SK-N-SH (cell line): ENCODE measurements around the gene TSPAN14.

Experiments
- CTCF ChIP-seq: fragments of 200-600 bp; sonication (generic); IDR thresholded peaks from 2 replicates; pipeline ENCODE4 v1.6.1; 2017; ENCODE audit warnings: antibody characterized with exemption, mild to moderate bottlenecking, moderate library complexity
- ELF1 ChIP-seq: IDR thresholded peaks from 2 replicates; pipeline ENCODE4 v1.4.0; 2012
- EP300 ChIP-seq, 2 experiments: IDR thresholded peaks; 2 replicates each; pipeline versions ENCODE4 v1.4.0 to v1.6.1; 2012; ENCODE audit warnings: borderline replicate concordance in 1 of 2, low read depth in 1 of 2, low read length in 1 of 2
- FOXM1 ChIP-seq: IDR thresholded peaks from 2 replicates; pipeline ENCODE4 v1.4.0; 2012; ENCODE audit warnings: low read depth, mild to moderate bottlenecking
- GABPA ChIP-seq: IDR thresholded peaks from 2 replicates; pipeline ENCODE4 v1.4.0; 2012; ENCODE audit warnings: low read depth, mild to moderate bottlenecking
- MXI1 ChIP-seq: IDR thresholded peaks from 2 replicates; pipeline ENCODE4 v1.6.1; 2012; ENCODE audit warnings: mild to moderate bottlenecking, low read depth, low read length, improper control_type of control experiment
- NRF1 ChIP-seq: IDR thresholded peaks from 2 replicates; pipeline ENCODE4 v1.6.1; 2012; ENCODE audit warnings: low read depth, mild to moderate bottlenecking, low read length
- POLR2AphosphoS5 ChIP-seq: IDR thresholded peaks from 2 replicates; pipeline ENCODE4 v1.6.1; 2012; ENCODE audit warnings: low read depth, low read length
- RAD21 ChIP-seq: IDR thresholded peaks from 2 replicates; pipeline ENCODE4 v1.6.1; 2012; ENCODE audit warnings: mild to moderate bottlenecking, low read length
- RCOR1 ChIP-seq: fragments of 150-350 bp; IDR thresholded peaks from 2 replicates; pipeline ENCODE4 v1.6.1; 2017; ENCODE audit warnings: antibody characterized with exemption, low read length
- REST ChIP-seq: IDR thresholded peaks from 2 replicates; pipeline ENCODE4 v1.6.1; 2012; ENCODE audit warnings: mild to moderate bottlenecking, low read depth, low read length, moderate library complexity
- TCF12 ChIP-seq: IDR thresholded peaks from 2 replicates; pipeline ENCODE4 v1.4.0; 2012

- peak; percentile 48 for TF ChIP-seq POLR2AphosphoS5
- no peak for TF ChIP-seq REST
- no peak for TF ChIP-seq EP300 (IDR thresholded peaks at IDR 0.05; ENCODE audit: borderline replicate concordance in 1 of 2, low read depth in 1 of 2, low read length in 1 of 2)
- no peak for TF ChIP-seq RCOR1
- TF ChIP-seq FOXM1 = no peak
- no peak for TF ChIP-seq CTCF
- no peak for TF ChIP-seq ELF1
- TF ChIP-seq TCF12 = no peak
- TF ChIP-seq NRF1 = peak; percentile 83
- no peak for TF ChIP-seq GABPA
- peak; percentile 72 for TF ChIP-seq MXI1
- no peak for TF ChIP-seq RAD21
Measured at GRCh38 chr10:80408242-80409101, 45.6 kb upstream of the TSPAN14 start, which contains the start of gene PRXL2A.
